HepG2 (cell line): ENCODE measurements around the gene DDIT4. TPM values are rescaled to one million over a fixed set of nuclear protein-coding genes. Genes with fewer than 3 reads are reported as not detected.
A peak's percentile ranks its signal among the peaks of the same experiment; 100 is the strongest.

Source experiments
- BHLHE40 ChIP-seq: IDR thresholded peaks from 2 replicates; pipeline ENCODE4 v1.6.1; 2011; ENCODE audit warnings: low read length, improper control_type of control experiment
- CTCF ChIP-seq: sonication (generic); formaldehyde crosslinking; IDR thresholded peaks from 2 replicates; pipeline ENCODE4 v1.5.0; 2020; ENCODE audit warnings: mild to moderate bottlenecking, missing genetic modification reagents, moderate library complexity
- GATA4 ChIP-seq: sonication (generic); IDR thresholded peaks from 2 replicates; pipeline ENCODE4 v1.6.1; 2016; ENCODE audit warnings: antibody characterized with exemption, low read depth, borderline replicate concordance
- HCFC1 ChIP-seq: fragments of 150-350 bp; IDR thresholded peaks from 2 replicates; pipeline ENCODE4 v1.6.1; 2014; ENCODE audit warnings: low read depth, low read length
- JARID2 ChIP-seq: sonication (generic); formaldehyde crosslinking; IDR thresholded peaks from 2 replicates; pipeline ENCODE4 v1.8.1; 2023; ENCODE audit warnings: missing genetic modification reagents, inconsistent platforms; ENCODE audit not compliant: insufficient replicate concordance
- NCOA2 ChIP-seq: sonication (generic); formaldehyde crosslinking; IDR thresholded peaks from 2 replicates; pipeline ENCODE4 v1.8.0; 2022; ENCODE audit warnings: inconsistent platforms
- REXO4 ChIP-seq: sonication (generic); formaldehyde crosslinking; IDR thresholded peaks from 2 replicates; pipeline ENCODE4 v1.8.0; 2022; ENCODE audit warnings: missing genetic modification reagents, mild to moderate bottlenecking, borderline replicate concordance
- STAG1 ChIP-seq: sonication (generic); formaldehyde crosslinking; IDR thresholded peaks from 2 replicates; pipeline ENCODE4 v1.4.0; 2020; ENCODE audit warnings: missing genetic modification reagents
- SUZ12 ChIP-seq: fragments of 150-350 bp; IDR thresholded peaks from 2 replicates; pipeline ENCODE4 v1.6.1; 2014; ENCODE audit warnings: low read depth, low read length
- ZBTB42 ChIP-seq: sonication (generic); formaldehyde crosslinking; IDR thresholded peaks from 2 replicates; pipeline ENCODE4 v1.5.0; 2020; ENCODE audit warnings: mild to moderate bottlenecking, missing genetic modification reagents
- ZFAT ChIP-seq: sonication (generic); formaldehyde crosslinking; conservative IDR thresholded peaks from 2 replicates; pipeline ENCODE4 v1.8.1; 2023; ENCODE audit warnings: missing genetic modification reagents, inconsistent platforms
- ZFP90 ChIP-seq: sonication (generic); formaldehyde crosslinking; IDR thresholded peaks from 2 replicates; pipeline ENCODE4 v1.8.0; 2022; ENCODE audit warnings: missing genetic modification reagents, mild to moderate bottlenecking, inconsistent platforms, borderline replicate concordance
- ZKSCAN5 ChIP-seq: sonication (generic); formaldehyde crosslinking; IDR thresholded peaks from 2 replicates; pipeline ENCODE4 v1.5.1; 2020; ENCODE audit warnings: mild to moderate bottlenecking, missing genetic modification reagents
- ZNF33B ChIP-seq: sonication (generic); formaldehyde crosslinking; IDR thresholded peaks from 2 replicates; pipeline ENCODE4 v1.5.1; 2020; ENCODE audit warnings: mild to moderate bottlenecking, missing genetic modification reagents
- ZNF501 ChIP-seq: sonication (generic); formaldehyde crosslinking; IDR thresholded peaks from 2 replicates; pipeline ENCODE4 v1.5.1; 2020; ENCODE audit warnings: mild to moderate bottlenecking, moderate library complexity, missing genetic modification reagents
- ZNF558 ChIP-seq: sonication (generic); formaldehyde crosslinking; IDR thresholded peaks from 2 replicates; pipeline ENCODE4 v1.9.0; 2022; ENCODE audit warnings: mild to moderate bottlenecking, missing genetic modification reagents, borderline replicate concordance
- ZNF574 ChIP-seq: sonication (generic); formaldehyde crosslinking; IDR thresholded peaks from 2 replicates; pipeline ENCODE4 v1.4.0; 2020; ENCODE audit warnings: missing genetic modification reagents
- ZNF749 ChIP-seq: sonication (generic); formaldehyde crosslinking; IDR thresholded peaks from 2 replicates; pipeline ENCODE4 v1.8.0; 2022; ENCODE audit warnings: mild to moderate bottlenecking, missing genetic modification reagents, moderate library complexity, borderline replicate concordance
- ZNF776 ChIP-seq: sonication (generic); formaldehyde crosslinking; IDR thresholded peaks from 2 replicates; pipeline ENCODE4 v1.4.0; 2020; ENCODE audit warnings: mild to moderate bottlenecking, missing genetic modification reagents
- ZSCAN29 ChIP-seq: sonication (generic); formaldehyde crosslinking; conservative IDR thresholded peaks from 2 replicates; pipeline ENCODE4 v1.4.0; 2020; ENCODE audit warnings: mild to moderate bottlenecking, missing genetic modification reagents
- ZUFSP ChIP-seq: sonication (generic); formaldehyde crosslinking; IDR thresholded peaks from 2 replicates; pipeline ENCODE4 v1.9.0; 2021; ENCODE audit warnings: missing genetic modification reagents, mild to moderate bottlenecking, borderline replicate concordance
- ZZZ3 ChIP-seq: sonication (generic); formaldehyde crosslinking; IDR thresholded peaks from 2 replicates; pipeline ENCODE4 v1.4.0; 2020; ENCODE audit warnings: missing genetic modification reagents, mild to moderate bottlenecking, borderline replicate concordance
- polyA plus RNA-seq, 8 experiments: library from polyadenylated mRNA; depleted of rRNA in 3 of 8; stranded (reverse) in 7 of 8; unstranded in 1 of 8; fragments of >200 nt; fragmentation: Illumina TruSeq in 4 of 8; extraction: Trizol in 4 of 8; gene quantifications; 2 replicates each; pipeline versions ENCODE4 v1.2.1 to v1.2.3, GENCODE V29; 2011 to 2016; ENCODE audit warnings: low read depth in 4 of 8, missing spikeins in 1 of 8, mixed read lengths in 1 of 8; ENCODE audit not compliant: insufficient read depth in 1 of 8
- total RNA-seq, 5 experiments: library from RNA; depleted of rRNA; stranded (reverse); fragments of >200 nt; fragmentation: Illumina TruSeq; extraction: Trizol; gene quantifications; 2 replicates each; pipeline ENCODE4 v1.2.3, GENCODE V29; 2016; ENCODE audit warnings: low read depth in 1 of 5

DDIT4 gene
- total and polyA plus RNA-seq, 2 of the 13 experiments (the other 11 are each of a cell fraction or from before 2014, with no cell fraction given): 35.6 to 40.7 TPM

- TF ChIP-seq GATA4: no peak; the same call in 1 of the 2 replicates
- no peak for TF ChIP-seq ZNF558 (CRISPR knock-in tag)
- no peak for TF ChIP-seq ZUFSP (CRISPR knock-in tag)
- no peak for TF ChIP-seq ZFP90 (CRISPR knock-in tag)
- TF ChIP-seq BHLHE40: no peak
- no peak for TF ChIP-seq ZFAT (CRISPR knock-in tag)
- no peak for TF ChIP-seq ZNF33B (CRISPR knock-in tag)
- peak; percentile 79 for TF ChIP-seq ZNF574 (CRISPR knock-in tag)
- no peak for TF ChIP-seq ZNF501 (CRISPR knock-in tag)
- 0 out of 2 replicates have a peak, but pooled peaks have one; percentile 9 for TF ChIP-seq STAG1 (CRISPR knock-in tag)
- no peak for TF ChIP-seq ZSCAN29 (CRISPR knock-in tag)
- TF ChIP-seq SUZ12: no peak
- TF ChIP-seq ZNF749: no peak
- TF ChIP-seq JARID2: no peak
- no peak for TF ChIP-seq ZNF776 (CRISPR knock-in tag)
- no peak for TF ChIP-seq ZKSCAN5 (CRISPR knock-in tag)
- TF ChIP-seq ZZZ3 (CRISPR knock-in tag): no peak
- TF ChIP-seq ZBTB42 (CRISPR knock-in tag): 0 out of 2 replicates have a peak, but pooled peaks have one; percentile 39
- TF ChIP-seq CTCF (CRISPR knock-in tag): no peak
- TF ChIP-seq HCFC1: no peak
- peak; percentile 43; the same call in 1 of the 2 replicates for TF ChIP-seq NCOA2 (CRISPR knock-in tag)
- no peak for TF ChIP-seq REXO4
These were observed 3.0 kb downstream of the DDIT4 start (continued) for GRCh38 chr10:72276421-72277339.
